ENCODE results near the gene OXCT2.
"Not testable (repeated sequence)": the region's sequence is repeated elsewhere in the genome, so short reads cannot be mapped to it uniquely, and the experiment has no call there.

The OXCT2 gene

GRCh38 chr1:39766466-39766865 is 4.7 kb downstream of the OXCT2 start:
- DNase-seq; intact Hi-C loops (cut with DNase I): not testable (repeated sequence)

GRCh38 chr1:39764512-39764911 is 6.6 kb downstream of the OXCT2 start:
- intact Hi-C loops (cut with DNase I); DNase-seq: not testable (repeated sequence)

GRCh38 chr1:39763619-39764374 is 7.4 kb downstream of the OXCT2 start:
- peak in 1 of 10 donors; percentile 50 for DNase-seq
- intact Hi-C loops (cut with DNase I): not testable (repeated sequence)

GRCh38 chr1:39762550-39763540 is 8.3 kb downstream of the OXCT2 start:
- DNase-seq: peak in 1 of 10 donors; percentile 39
- intact Hi-C loops (cut with DNase I): no loop called here

GRCh38 chr1:39761557-39762260 is 9.4 kb downstream of the OXCT2 start:
- intact Hi-C loops (cut with DNase I): no loop called here
- no peak for DNase-seq

GRCh38 chr1:39761016-39761415 is 10.1 kb downstream of the OXCT2 start:
- peak in 1 of 10 donors; percentile 29 for DNase-seq
- intact Hi-C loops (cut with DNase I): no loop called here

GRCh38 chr1:39760074-39761008 is 10.8 kb downstream of the OXCT2 start:
- peak in 1 of 10 donors; percentile 58 for DNase-seq
- intact Hi-C loops (cut with DNase I): no loop called here

- no peak for DNase-seq
- intact Hi-C loops (cut with DNase I): no loop called here
Observed at GRCh38 chr1:39759436-39759726, 11.8 kb downstream of the OXCT2 start.

GRCh38 chr1:39758556-39759435 is 12.4 kb downstream of the OXCT2 start:
- peak in 1 of 10 donors; percentile 52 for DNase-seq
- intact Hi-C loops (cut with DNase I): no loop called here

- intact Hi-C loops (cut with DNase I): no loop called here
- DNase-seq: no peak
Observed at GRCh38 chr1:39757501-39757900, 13.6 kb downstream of the OXCT2 start.

- intact Hi-C loops (cut with DNase I): no loop called here
- DNase-seq: peak in 2 of 10 donors; percentile 69 to 79
Observed at GRCh38 chr1:39755965-39756659, 15.0 kb downstream of the OXCT2 start.

- intact Hi-C loops (cut with DNase I): no loop called here
- peak in 3 of 10 donors; percentile 31 to 90 (median 72) for DNase-seq
Observed at GRCh38 chr1:39754906-39755504, 16.1 kb downstream of the OXCT2 start.

- peak in 2 of 10 donors; percentile 35 to 69 for DNase-seq
- intact Hi-C loops (cut with DNase I): no loop called here
Observed at GRCh38 chr1:39754026-39754570, 17.1 kb downstream of the OXCT2 start.

- peak in 2 of 10 donors; percentile 52 to 68 for DNase-seq
- intact Hi-C loops (cut with DNase I): no loop called here
Observed at GRCh38 chr1:39753132-39754025, 17.8 kb downstream of the OXCT2 start.

GRCh38 chr1:39752703-39753102 is 18.4 kb downstream of the OXCT2 start:
- intact Hi-C loops (cut with DNase I): no loop called here
- DNase-seq: no peak

- intact Hi-C loops (cut with DNase I): no loop called here
- peak in 1 of 10 donors; percentile 53 for DNase-seq
Observed at GRCh38 chr1:39751595-39751994, 19.6 kb downstream of the OXCT2 start.
